ENCODE results near the gene DIP2A. TPM values are rescaled to one million over a fixed set of nuclear protein-coding genes. Genes with fewer than 3 reads are reported as not detected.
A peak's percentile ranks its signal among the peaks of the same experiment; 100 is the strongest.

The DIP2A gene
- total RNA-seq, 2 experiments from 2014 or later = 52.9 to 53.2 TPM

DNA sequence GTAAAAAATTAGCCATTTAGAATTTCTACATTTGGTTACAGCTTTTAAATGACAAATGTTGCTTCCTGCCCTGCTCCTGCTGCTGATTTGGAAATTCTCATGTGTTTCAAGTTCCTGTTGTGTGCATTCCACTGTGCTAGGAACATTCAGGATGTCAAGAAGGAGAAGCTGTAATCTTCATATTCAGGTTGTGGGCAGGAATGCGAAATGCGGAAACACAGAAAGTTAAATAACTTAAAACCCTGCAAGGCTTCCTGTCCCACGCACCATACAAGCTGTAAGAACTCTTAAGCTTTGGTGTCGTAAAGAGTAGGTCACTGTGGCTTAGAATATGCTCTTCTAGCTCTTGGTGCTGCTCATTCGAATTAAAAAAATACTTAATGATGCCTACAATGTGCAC lies 93.6 kb downstream of the DIP2A start:
- ChIA-PET POLR2A (interaction anchor here (1.0 to 3.8 kb wide), 11 partner anchors 8 to 229 kb away, joined by 3 to 28 read pairs (median 6); partner anchors contain the start of genes C21orf58, DIP2A and PRMT2), CTCF (interaction anchor here (1.0 to 1.8 kb wide), 5 partner anchors 17 to 87 kb away, joined by 3 to 10 read pairs (median 4); partner anchors contain the start of gene PRMT2)
- no peak overlapping the region for H3K4me3 Mint-ChIP-seq
- DNase-seq = peak; percentile 15
- peaks cover 53% of the 10 kb centered on the region for H3K36me3 Mint-ChIP-seq (ENCODE audit: low read depth)
- no peaks in the 10 kb centered on the region for H3K9me3 Mint-ChIP-seq
- H3K27ac Mint-ChIP-seq = peak overlapping the region; percentile 75
- peaks cover 46% of the 10 kb centered on the region for H3K4me1 Mint-ChIP-seq
- no peaks in the 10 kb centered on the region for H3K27me3 Mint-ChIP-seq

DNA sequence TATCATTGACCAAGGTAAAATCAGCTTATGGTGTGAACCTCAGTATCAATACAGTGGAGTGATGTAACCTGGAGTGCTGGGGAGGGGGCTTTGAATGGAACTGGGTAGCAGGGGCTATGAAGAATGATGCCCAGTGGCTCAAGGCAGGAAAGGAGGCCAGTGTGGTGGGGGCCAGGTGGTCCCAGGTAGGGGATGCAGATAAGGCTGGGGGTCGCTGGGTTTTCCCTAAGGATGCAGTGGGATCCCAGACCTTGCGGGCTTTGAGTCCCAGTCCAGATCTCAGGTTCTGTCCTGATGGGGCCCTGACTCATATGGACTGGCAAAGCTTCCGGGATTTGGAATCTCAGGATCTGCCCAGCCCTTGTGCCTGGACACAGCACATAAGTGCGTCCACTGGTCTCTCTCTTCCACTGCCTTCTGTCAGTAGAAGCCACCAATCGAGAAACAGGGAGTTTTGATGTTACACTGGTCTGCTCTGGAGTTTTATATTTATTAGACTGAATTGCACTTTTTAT lies 94.2 kb downstream of the DIP2A start:
- Mint-ChIP-seq H3K4me3 (no peak overlapping the region), H3K4me1 (peaks cover 46% of the 10 kb centered on the region), H3K27ac (peak overlapping the region; percentile 75), H3K36me3 (ENCODE audit: low read depth) (peaks cover 55% of the 10 kb centered on the region), H3K9me3 (no peaks in the 10 kb centered on the region), H3K27me3 (no peaks in the 10 kb centered on the region)
- ChIA-PET POLR2A (interaction anchor here (1.1 to 3.8 kb wide), 9 partner anchors 7 to 230 kb away, joined by 3 to 28 read pairs (median 6); partner anchors contain the start of genes C21orf58, DIP2A and PRMT2), CTCF (interaction anchor here (1.0 to 1.8 kb wide), 4 partner anchors 21 to 87 kb away, joined by 3 to 10 read pairs (median 4); partner anchors contain the start of gene PRMT2)
- no peak for DNase-seq

DNA sequence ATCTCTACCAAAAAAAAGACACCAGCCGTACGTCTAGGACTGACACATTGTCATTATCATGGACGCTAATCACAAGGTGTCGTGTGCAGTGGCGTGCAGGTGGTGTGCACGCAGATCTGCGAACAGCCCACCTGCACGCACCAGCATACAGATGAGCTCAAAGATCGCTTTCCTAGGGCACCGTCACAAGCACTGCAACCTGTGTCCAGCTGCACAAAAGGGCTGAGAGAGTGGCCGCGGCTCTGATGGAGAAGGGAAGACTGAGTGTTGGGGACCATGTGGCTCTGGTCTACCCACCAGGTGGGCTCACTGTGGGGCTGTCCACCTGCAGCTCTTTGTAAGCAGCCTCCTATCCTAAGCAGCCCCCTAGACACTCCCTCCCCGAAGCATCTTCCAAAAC lies 95.3 kb downstream of the DIP2A start:
- POLR2A ChIA-PET = interaction anchor here (3.8 kb wide), 1 partner anchor 81 kb away, joined by 28 read pairs; the partner anchor contains the start of gene PRMT2
- no peak overlapping the region for H3K4me3 Mint-ChIP-seq
- CTCF ChIA-PET = no interaction called here
- H3K27me3 Mint-ChIP-seq = no peaks in the 10 kb centered on the region
- DNase-seq = no peak
- H3K4me1 Mint-ChIP-seq = peaks cover 46% of the 10 kb centered on the region
- no peak overlapping the region for H3K27ac Mint-ChIP-seq
- no peaks in the 10 kb centered on the region for H3K9me3 Mint-ChIP-seq
- peaks cover 48% of the 10 kb centered on the region for H3K36me3 Mint-ChIP-seq (ENCODE audit: low read depth)

DNA sequence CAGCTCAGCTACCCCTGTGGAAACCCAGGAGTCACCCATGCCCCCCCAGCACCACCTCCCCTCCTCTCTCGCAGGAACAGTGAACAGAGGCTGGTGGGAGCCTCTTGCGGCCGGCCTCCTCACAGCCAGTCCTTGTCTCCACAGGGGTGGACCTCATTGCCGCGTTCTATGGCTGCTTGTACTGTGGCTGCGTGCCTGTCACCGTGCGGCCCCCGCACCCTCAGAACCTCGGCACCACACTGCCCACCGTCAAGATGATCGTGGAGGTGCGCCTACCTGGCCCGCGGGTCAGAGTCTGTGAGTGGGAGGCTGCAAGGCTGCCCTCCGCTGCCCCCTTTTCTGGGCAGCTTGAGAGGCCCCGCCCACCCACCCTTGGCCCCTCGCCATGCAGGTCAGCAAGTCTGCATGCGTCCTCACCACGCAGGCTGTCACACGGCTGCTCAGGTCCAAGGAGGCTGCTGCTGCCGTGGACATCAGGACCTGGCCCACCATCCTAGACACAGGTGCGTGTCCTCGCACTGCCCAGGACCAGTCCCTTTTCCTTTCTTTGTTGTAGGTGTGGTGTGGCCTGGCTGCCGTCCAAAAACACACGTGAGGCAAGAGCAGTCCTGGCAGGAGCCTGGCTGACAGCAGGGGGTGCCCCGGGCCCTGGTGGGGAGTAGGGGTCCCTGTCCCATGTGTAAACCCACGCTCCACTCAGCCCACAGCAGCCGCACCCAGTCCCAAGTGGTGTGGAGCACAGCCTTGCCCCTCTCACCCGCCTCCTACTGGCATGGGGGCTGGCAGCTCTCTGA lies 95.9 kb downstream of the DIP2A start:
- Mint-ChIP-seq H3K27me3 (no peaks in the 10 kb centered on the region), H3K4me1 (peaks cover 48% of the 10 kb centered on the region), H3K9me3 (no peaks in the 10 kb centered on the region), H3K27ac (no peak overlapping the region), H3K36me3 (ENCODE audit: low read depth) (peaks cover 47% of the 10 kb centered on the region), H3K4me3 (no peak overlapping the region)
- no peak for DNase-seq
- POLR2A ChIA-PET = no interaction called here
- CTCF ChIA-PET = no interaction called here

DNA sequence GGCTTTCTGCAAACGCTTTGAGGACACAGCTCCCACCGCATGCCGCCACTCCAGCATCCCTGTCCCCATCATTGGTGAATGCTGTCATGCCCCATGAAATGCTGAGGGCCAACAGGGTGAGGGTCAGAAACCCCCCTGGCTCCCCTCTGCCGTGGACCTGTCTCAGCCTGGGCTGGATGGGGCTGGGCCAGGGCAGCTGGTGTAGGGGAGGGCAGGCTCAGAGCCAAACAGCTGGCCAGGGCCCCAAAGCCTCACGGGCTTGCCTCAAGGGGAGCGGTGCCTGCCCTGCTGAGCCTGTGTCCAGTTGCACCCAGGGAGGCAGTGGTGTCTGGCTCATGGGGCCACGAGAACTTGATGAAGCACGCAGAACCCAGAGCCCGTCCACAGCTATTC lies 96.5 kb downstream of the DIP2A start:
- Mint-ChIP-seq H3K4me3 (no peak overlapping the region), H3K27me3 (no peaks in the 10 kb centered on the region), H3K4me1 (peaks cover 49% of the 10 kb centered on the region), H3K36me3 (ENCODE audit: low read depth) (peaks cover 50% of the 10 kb centered on the region), H3K9me3 (no peaks in the 10 kb centered on the region), H3K27ac (no peak overlapping the region)
- POLR2A ChIA-PET = no interaction called here
- CTCF ChIA-PET = no interaction called here
- DNase-seq = no peak

DNA sequence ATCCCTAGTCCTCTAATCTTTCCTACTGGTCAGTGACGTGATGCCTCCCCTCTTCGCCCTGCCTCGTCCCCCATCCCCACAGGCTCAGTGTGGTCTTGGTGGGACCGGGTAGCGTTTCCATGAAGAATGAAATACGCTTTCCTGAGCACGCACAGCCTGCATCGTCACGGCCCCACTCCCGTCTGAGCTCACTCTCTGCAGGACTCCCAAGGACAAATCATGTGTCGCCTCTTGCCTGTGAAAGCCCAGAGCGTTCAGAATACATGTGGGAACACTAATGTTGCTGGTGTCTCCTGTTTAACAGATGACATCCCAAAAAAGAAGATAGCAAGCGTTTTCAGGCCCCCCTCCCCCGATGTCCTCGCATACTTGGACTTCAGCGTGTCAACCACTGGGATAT lies 97.0 kb downstream of the DIP2A start:
- Mint-ChIP-seq H3K36me3 (ENCODE audit: low read depth) (peaks cover 50% of the 10 kb centered on the region), H3K4me3 (no peak overlapping the region), H3K27ac (no peak overlapping the region), H3K27me3 (no peaks in the 10 kb centered on the region), H3K9me3 (no peaks in the 10 kb centered on the region), H3K4me1 (peaks cover 49% of the 10 kb centered on the region)
- POLR2A ChIA-PET = no interaction called here
- CTCF ChIA-PET = no interaction called here
- no peak for DNase-seq

DNA sequence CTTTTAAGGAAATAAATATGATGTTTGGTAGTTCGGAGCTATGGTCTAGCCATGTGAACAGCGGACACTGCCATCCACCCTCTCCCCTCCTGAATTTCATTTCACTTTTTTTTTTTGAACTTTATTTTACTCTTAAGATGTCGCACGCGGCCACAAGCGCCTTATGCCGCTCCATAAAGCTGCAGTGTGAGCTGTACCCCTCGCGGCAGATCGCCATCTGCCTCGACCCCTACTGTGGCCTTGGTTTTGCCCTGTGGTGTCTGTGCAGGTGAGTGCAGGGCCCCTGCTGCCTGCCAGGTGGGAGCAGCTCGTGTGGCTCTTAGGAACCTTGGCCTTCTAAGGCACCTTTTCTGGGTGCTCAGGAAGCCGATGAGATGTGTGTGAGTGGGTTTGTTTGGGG lies 98.1 kb downstream of the DIP2A start:
- DNase-seq = no peak
- POLR2A ChIA-PET = interaction anchor here (4.5 kb wide), 1 partner anchor 99 kb away, joined by 24 read pairs; the partner anchor contains the start of gene DIP2A
- no peaks in the 10 kb centered on the region for H3K9me3 Mint-ChIP-seq
- H3K27me3 Mint-ChIP-seq = no peaks in the 10 kb centered on the region
- peaks cover 47% of the 10 kb centered on the region for H3K4me1 Mint-ChIP-seq
- H3K27ac Mint-ChIP-seq = no peak overlapping the region
- CTCF ChIA-PET = no interaction called here
- H3K4me3 Mint-ChIP-seq = no peak overlapping the region
- peaks cover 56% of the 10 kb centered on the region for H3K36me3 Mint-ChIP-seq (ENCODE audit: low read depth)

DNA sequence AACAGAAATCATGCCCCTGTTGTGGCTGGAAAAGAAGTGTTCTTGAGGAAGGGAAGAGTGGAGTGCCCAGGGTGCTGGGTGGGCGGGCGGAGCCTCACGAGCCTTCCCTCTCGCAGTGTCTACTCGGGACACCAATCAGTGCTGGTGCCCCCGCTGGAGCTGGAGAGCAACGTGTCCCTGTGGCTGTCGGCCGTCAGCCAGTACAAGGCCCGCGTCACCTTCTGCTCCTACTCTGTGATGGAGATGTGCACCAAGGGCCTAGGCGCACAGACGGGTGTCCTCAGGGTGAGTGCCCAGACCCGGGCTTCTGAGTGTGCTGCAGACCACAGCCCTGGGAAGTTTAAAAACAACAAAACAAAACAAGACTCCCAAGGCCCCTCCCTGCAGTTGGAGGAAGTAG lies 98.8 kb downstream of the DIP2A start:
- Mint-ChIP-seq H3K4me1 (peaks cover 41% of the 10 kb centered on the region), H3K36me3 (ENCODE audit: low read depth) (peaks cover 61% of the 10 kb centered on the region), H3K9me3 (no peaks in the 10 kb centered on the region), H3K4me3 (no peak overlapping the region), H3K27me3 (no peaks in the 10 kb centered on the region), H3K27ac (no peak overlapping the region)
- ChIA-PET POLR2A (interaction anchor here (4.1 to 4.5 kb wide), 2 partner anchors 79 to 99 kb away, joined by 24 to 52 read pairs; partner anchors contain the start of genes DIP2A and PRMT2), CTCF (no interaction called here)
- no peak for DNase-seq

DNA sequence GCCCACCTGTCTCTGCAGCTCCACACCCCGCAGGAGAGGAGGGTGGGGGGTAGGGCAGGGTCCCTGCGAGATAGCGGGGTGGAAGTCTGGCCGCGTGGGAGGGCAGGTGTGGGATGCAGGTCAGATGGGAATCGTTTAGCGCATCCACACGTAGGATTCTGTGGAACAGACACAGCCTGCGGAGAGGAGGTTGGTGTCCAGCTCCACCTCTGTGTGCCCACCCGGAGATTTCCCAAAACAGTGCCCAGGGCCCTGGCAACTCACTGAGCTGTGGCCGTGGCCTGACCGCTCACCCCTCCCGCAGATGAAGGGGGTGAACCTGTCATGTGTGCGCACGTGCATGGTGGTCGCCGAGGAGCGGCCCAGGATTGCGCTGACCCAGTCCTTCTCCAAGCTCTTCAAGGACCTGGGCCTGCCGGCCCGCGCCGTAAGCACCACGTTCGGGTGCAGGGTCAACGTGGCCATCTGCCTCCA lies 99.3 kb downstream of the DIP2A start:
- DNase-seq = peak; percentile 11
- Mint-ChIP-seq H3K9me3 (no peaks in the 10 kb centered on the region), H3K4me3 (no peak overlapping the region), H3K36me3 (ENCODE audit: low read depth) (peaks cover 64% of the 10 kb centered on the region), H3K4me1 (peaks cover 37% of the 10 kb centered on the region), H3K27ac (no peak overlapping the region), H3K27me3 (no peaks in the 10 kb centered on the region)
- ChIA-PET CTCF (interaction anchor here (1.9 kb wide), 1 partner anchor 415 kb away, joined by 6 read pairs; no protein-coding TSS in a partner anchor), POLR2A (interaction anchor here (1.1 to 4.5 kb wide), 3 partner anchors 62 to 100 kb away, joined by 3 to 52 read pairs (median 24); partner anchors contain the start of genes DIP2A and PRMT2)

DNA sequence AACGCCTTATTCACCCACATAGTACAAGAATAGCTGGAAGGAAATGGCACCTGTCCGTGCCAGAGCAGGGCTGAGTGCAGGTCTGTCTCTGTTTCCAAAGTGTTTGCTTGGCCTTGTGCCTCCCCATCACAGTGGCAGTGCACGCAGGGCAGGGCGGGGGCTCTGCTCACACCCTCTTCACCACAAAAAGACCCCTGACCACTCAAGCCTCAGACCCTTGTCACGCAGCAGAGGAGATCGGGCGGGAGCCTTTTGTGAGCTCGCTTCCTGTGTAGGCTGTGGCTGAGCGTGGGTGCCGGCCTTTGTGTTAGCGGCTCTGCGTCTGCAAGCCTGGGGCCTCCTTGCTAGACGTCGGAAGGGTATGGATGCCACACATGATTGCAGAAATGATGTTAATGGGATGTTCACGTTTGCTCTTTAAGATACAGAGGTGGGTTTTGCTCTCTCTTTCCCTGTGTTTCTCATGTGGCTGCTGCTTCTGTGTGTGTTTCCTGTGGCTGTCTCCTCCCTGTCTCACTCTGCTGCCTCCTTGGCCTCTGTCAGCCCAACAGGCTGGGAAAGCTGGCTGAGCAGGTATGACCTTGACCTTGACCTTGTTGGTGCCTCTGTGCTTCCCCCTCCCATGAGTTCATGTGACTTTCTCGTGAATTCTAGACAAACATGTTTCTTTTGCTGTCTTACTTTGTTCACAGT lies 100.7 kb downstream of the DIP2A start:
- peak overlapping the region; percentile 52 for H3K4me3 Mint-ChIP-seq
- POLR2A ChIA-PET = interaction anchor here (0.9 to 4.5 kb wide), 10 partner anchors 8 to 237 kb away, joined by 3 to 52 read pairs (median 5); partner anchors contain the start of genes DIP2A and PRMT2
- no peaks in the 10 kb centered on the region for H3K27me3 Mint-ChIP-seq
- peak overlapping the region; percentile 92 for H3K27ac Mint-ChIP-seq
- H3K36me3 Mint-ChIP-seq (ENCODE audit: low read depth) = peaks cover 65% of the 10 kb centered on the region
- peaks cover 33% of the 10 kb centered on the region for H3K4me1 Mint-ChIP-seq
- CTCF ChIA-PET = interaction anchor here (0.8 to 1.9 kb wide), 9 partner anchors 8 to 416 kb away, joined by 3 to 6 read pairs (median 4); no protein-coding TSS in a partner anchor
- H3K9me3 Mint-ChIP-seq = no peaks in the 10 kb centered on the region
- peak; percentile 65 for DNase-seq

DNA sequence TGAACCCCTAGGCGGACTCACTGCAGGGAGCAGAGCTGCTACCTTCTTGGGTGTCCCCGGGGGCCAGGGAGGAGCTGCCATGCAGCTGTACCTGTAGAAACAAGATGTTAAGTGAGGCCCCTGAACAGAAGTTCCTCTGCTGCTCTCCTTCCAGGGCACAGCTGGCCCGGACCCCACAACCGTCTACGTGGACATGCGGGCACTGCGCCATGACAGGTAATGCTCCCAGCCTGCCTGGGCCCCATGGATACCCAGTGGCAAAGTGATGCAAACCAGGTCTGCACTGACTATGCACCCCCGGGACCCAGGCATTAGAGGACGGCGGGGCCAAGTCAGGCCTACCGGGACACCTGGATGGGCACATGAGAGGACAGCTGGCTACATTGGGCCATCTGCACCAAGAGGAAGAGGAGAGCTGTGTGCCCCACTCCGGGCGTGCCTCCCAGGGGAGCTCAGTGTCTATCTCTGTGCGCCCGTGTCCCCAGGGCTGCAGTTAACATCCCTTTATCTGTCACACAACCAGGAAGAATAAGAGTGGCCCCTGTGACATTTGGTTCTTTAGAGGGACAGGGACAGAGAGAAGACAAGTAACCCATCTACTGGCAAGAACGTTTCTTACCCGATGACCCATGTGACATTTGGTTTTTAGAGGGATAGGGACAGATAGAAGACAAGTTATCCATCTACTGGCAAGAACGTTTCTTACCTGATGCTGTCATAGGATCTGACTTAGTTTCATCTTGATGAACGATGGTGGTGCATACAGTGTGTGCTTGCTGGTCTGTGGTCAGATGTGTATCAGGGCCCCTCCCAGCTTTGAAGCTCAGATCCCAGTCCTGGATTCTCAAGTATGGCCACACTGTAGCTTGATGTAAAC lies 102.1 kb downstream of the DIP2A start:
- ChIA-PET CTCF (interaction anchor here (1.1 to 1.6 kb wide), 2 partner anchors 10 to 79 kb away, joined by 3 to 4 read pairs; no protein-coding TSS in a partner anchor), POLR2A (interaction anchor here (0.8 to 4.5 kb wide), 6 partner anchors 9 to 103 kb away, joined by 3 to 52 read pairs (median 14); partner anchors contain the start of genes DIP2A and PRMT2)
- H3K4me3 Mint-ChIP-seq = no peak overlapping the region
- H3K9me3 Mint-ChIP-seq = no peaks in the 10 kb centered on the region
- H3K36me3 Mint-ChIP-seq (ENCODE audit: low read depth) = peaks cover 67% of the 10 kb centered on the region
- peaks cover 33% of the 10 kb centered on the region for H3K4me1 Mint-ChIP-seq
- no peaks in the 10 kb centered on the region for H3K27me3 Mint-ChIP-seq
- DNase-seq = peak; percentile 17
- peak overlapping the region; percentile 92 for H3K27ac Mint-ChIP-seq
